ENCODE data around the gene TAOK2. TPM values are rescaled to one million over a fixed set of nuclear protein-coding genes. Genes with fewer than 3 reads are reported as not detected.
A peak's percentile ranks its signal among the peaks of the same experiment; 100 is the strongest.
"Not testable (repeated sequence)": the region's sequence is repeated elsewhere in the genome, so short reads cannot be mapped to it uniquely, and the experiment has no call there.

TAOK2 gene
- polyA plus RNA-seq, 1 donor: 46.6 TPM

DNA sequence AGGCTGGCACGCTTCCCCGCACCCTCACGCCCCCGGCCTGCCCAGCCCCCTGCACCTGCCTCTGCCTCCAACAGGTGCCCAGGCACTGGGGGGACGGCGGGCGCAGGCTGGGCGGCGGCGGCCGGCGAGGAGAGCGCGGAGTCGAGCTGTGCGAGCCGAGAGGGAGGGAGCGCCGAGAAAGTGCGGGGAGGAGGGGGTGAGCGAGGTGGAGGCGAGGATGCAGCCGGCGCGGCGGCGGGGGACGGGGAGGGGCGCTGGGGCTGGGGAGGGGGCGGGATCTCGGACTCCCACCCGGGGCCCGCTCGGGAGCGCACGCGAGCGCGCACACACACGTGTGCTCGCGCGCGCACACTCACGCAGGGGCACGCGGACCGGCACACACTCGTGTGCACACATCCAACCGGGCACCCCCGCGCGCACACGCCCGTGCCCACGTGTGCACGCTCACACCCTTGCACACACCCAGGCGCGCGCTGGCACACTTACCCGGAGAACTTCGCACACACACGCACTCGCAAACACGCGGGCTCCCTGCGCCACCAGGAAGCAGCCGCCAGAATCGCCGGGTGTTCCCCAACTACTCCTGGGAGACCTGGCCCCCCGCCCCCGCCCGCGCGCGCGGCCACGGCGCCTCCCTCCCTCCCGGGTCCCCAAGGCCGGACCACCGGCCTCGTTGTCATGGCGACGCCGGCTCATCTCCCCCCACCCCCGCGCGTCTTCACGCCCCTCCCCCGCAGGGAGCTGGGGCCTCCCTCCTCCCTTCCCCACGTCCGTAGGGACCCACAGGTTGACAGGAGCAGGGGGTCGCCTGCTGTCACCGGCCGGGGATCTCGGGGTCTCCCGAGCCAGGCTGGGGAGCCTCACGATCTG lies 37.4 kb downstream of the TAOK2 start, which contains the start of gene DOC2A:
TSS of gene DOC2A (minus strand) at position 184 of the 870 bp plus-strand sequence. CDS start 805 bp downstream, outside the sequence.
- Histone ChIP-seq H3K4me1 (ENCODE audit: control insufficient read depth, insufficient read depth, low read length) (peaks cover 12% of the 10 kb centered on the region), H3K9me3 (ENCODE audit: control insufficient read depth, low read depth, low read length) (no peaks in the 10 kb centered on the region), H3K4me3 (ENCODE audit: low read length) (peak within 1 kb of the TSS; percentile 16), H3K27me3 (ENCODE audit: control insufficient read depth, insufficient read depth, low read length) (peaks cover 31% of the 10 kb centered on the region), H3K27ac (ENCODE audit: low read length) (no peak within 1 kb of the TSS), H3K36me3 (ENCODE audit: control insufficient read depth, insufficient read depth, low read length) (peaks cover 3% of the 10 kb centered on the region)
- DNase-seq: no peak
- no CpG with 5 or more reads among the region's 99 CpGs for WGBS (ENCODE audit: insufficient coverage, low lambda C conversion rate)

GRCh38 chr16:30011714-30012504 lies 38.2 kb downstream of the TAOK2 start:
- Histone ChIP-seq H3K36me3 (ENCODE audit: control insufficient read depth, insufficient read depth, low read length) (no peaks in the 10 kb centered on the region), H3K4me3 (ENCODE audit: low read length) (no peak overlapping the region), H3K4me1 (ENCODE audit: control insufficient read depth, insufficient read depth, low read length) (peaks cover 12% of the 10 kb centered on the region), H3K27me3 (ENCODE audit: control insufficient read depth, insufficient read depth, low read length) (peaks cover 31% of the 10 kb centered on the region), H3K9me3 (ENCODE audit: control insufficient read depth, low read depth, low read length) (no peaks in the 10 kb centered on the region), H3K27ac (ENCODE audit: low read length) (no peak overlapping the region)
- 30% methylated on average over 2 of the region's 31 CpGs for WGBS (ENCODE audit: insufficient coverage, low lambda C conversion rate)
- no peak for DNase-seq

DNA sequence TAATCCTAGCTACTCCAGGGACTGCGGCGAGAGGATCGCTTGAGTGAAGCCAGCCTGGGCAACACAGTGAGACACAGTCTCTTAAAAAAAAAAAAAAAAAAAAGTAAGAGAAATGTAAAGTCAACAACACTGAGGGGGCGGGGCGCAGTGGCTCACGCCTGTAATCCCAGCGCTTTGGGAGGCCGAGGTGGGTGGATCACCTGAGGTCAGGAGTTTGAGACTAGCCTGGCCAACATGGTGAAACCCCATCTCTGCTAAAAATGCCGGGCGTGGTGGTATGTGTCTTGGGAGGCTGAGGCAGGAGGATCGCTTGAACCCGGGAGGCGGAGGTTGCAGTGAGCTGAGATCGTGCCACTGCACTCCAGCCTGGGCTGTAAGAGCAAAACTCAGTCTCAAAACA lies 38.9 kb downstream of the TAOK2 start:
- H3K4me1 ChIP-seq (ENCODE audit: control insufficient read depth, insufficient read depth, low read length): peaks cover 12% of the 10 kb centered on the region
- H3K36me3 ChIP-seq (ENCODE audit: control insufficient read depth, insufficient read depth, low read length); H3K27ac ChIP-seq (ENCODE audit: low read length); DNase-seq; H3K9me3 ChIP-seq (ENCODE audit: control insufficient read depth, low read depth, low read length); H3K4me3 ChIP-seq (ENCODE audit: low read length): not testable (repeated sequence)
- no CpG with 5 or more reads among the region's 14 CpGs for WGBS (ENCODE audit: insufficient coverage, low lambda C conversion rate)
- H3K27me3 ChIP-seq (ENCODE audit: control insufficient read depth, insufficient read depth, low read length): peaks cover 31% of the 10 kb centered on the region

DNA sequence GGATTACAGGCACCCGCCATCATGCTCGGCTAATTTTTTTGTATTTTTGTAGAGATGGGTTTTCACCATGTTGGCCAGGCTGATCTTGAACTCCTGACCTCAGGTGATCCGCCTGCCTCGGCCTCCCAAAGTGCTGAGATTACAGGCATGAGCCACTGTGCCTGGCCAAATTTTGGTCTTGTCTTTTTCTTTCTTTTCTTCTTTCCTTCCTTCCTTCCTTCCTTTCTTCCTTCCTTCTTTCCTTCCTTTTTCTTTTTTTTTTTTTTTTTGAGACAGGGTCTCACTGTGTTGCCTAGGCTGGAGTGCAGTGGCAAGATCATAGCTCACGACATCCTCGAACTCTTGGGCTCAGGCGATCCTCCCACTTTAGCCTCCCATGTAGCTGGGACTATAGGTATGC lies 41.8 kb downstream of the TAOK2 start:
- no CpG with 5 or more reads among the region's 7 CpGs for WGBS (ENCODE audit: insufficient coverage, low lambda C conversion rate)
- peaks cover 19% of the 10 kb centered on the region for H3K27me3 ChIP-seq (ENCODE audit: control insufficient read depth, insufficient read depth, low read length)
- not testable (repeated sequence) for H3K9me3 ChIP-seq (ENCODE audit: control insufficient read depth, low read depth, low read length); H3K36me3 ChIP-seq (ENCODE audit: control insufficient read depth, insufficient read depth, low read length); H3K27ac ChIP-seq (ENCODE audit: low read length); H3K4me3 ChIP-seq (ENCODE audit: low read length); H3K4me1 ChIP-seq (ENCODE audit: control insufficient read depth, insufficient read depth, low read length); DNase-seq

DNA sequence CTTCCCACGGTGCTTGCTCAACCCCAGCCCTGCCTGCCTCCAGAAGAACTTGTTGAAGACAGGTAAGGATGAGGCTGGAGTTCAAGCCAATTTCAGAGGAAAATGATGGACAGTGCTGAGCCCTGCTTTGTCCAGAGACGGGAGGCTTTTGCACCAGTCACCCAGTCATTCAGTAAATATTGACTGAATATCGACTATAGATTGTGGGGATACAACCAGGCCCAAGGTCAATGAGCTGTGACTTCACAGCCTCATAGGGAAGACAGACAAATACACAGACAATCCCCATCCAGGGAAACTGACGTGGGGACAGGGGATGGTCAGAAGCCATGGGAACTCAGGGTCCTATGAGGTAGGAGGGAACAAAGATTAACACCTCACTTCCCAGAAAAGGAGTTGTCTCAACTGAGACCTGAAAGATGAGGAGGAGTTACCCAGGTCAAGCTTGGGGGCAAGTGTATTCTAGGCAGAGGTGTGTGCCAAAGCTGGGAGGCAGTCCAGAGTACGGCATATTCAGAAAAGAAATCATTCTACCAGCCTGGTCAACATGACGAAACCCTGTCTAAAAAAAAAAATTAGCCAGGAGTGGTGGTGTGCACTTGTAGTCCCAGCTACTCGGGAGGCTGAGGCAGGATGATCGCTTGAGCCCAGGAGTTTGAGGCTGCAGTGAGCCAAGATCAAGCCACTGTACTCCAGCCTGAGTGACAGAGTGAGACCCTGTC lies 43.0 kb downstream of the TAOK2 start:
- no peak for DNase-seq
- H3K27ac ChIP-seq (ENCODE audit: low read length): no peak overlapping the region
- WGBS (ENCODE audit: insufficient coverage, low lambda C conversion rate): no CpG with 5 or more reads among the region's 8 CpGs
- H3K4me3 ChIP-seq (ENCODE audit: low read length): no peak overlapping the region
- peaks cover 11% of the 10 kb centered on the region for H3K27me3 ChIP-seq (ENCODE audit: control insufficient read depth, insufficient read depth, low read length)
- no peaks in the 10 kb centered on the region for H3K36me3 ChIP-seq (ENCODE audit: control insufficient read depth, insufficient read depth, low read length)
- H3K9me3 ChIP-seq (ENCODE audit: control insufficient read depth, low read depth, low read length): no peaks in the 10 kb centered on the region
- peaks cover 6% of the 10 kb centered on the region for H3K4me1 ChIP-seq (ENCODE audit: control insufficient read depth, insufficient read depth, low read length)

DNA sequence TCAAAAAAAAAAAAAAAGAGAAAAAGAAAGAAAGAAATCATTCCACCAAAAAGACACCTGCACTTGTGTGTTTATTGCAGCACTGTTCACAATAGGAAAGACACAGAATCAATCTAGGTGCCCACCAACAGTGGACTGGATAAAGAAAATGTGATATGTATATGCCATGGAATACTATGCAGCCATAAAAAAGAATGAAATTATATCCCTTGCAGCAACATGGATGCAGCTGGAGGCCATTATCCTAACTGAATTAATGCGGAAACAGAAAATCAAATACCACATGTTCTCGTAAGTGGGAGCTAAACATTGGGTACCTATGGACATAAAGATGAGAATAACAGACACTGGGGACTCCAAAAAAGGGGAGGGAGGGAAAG lies 43.6 kb downstream of the TAOK2 start:
- WGBS (ENCODE audit: insufficient coverage, low lambda C conversion rate): no CpG with 5 or more reads among the region's 2 CpGs
- H3K4me3 ChIP-seq (ENCODE audit: low read length): no peak overlapping the region
- H3K27me3 ChIP-seq (ENCODE audit: control insufficient read depth, insufficient read depth, low read length): peaks cover 5% of the 10 kb centered on the region
- H3K4me1 ChIP-seq (ENCODE audit: control insufficient read depth, insufficient read depth, low read length): peaks cover 6% of the 10 kb centered on the region
- no peak overlapping the region for H3K27ac ChIP-seq (ENCODE audit: low read length)
- DNase-seq: no peak
- H3K36me3 ChIP-seq (ENCODE audit: control insufficient read depth, insufficient read depth, low read length): no peaks in the 10 kb centered on the region
- H3K9me3 ChIP-seq (ENCODE audit: control insufficient read depth, low read depth, low read length): no peaks in the 10 kb centered on the region

DNA sequence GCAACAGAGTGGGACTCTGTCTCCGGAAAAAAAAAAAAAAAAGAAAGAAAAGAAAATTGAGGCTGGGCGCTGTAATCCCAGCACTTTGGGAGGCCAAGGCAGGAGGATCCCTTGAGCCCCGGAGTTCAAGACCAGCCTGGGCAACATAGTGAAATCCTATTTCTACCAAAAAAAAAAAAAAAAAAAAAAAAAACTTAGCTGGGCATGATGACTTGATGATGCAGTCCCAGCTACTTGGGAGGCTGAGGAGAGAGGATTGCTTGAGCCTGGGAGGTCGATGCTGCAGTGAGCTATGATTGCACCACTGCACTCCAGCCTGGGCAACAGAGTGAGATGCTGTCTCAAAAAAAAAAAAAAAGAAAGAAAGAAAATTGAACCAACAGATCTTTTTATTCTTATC lies 44.3 kb downstream of the TAOK2 start:
- not testable (repeated sequence) for H3K27ac ChIP-seq (ENCODE audit: low read length); H3K4me1 ChIP-seq (ENCODE audit: control insufficient read depth, insufficient read depth, low read length); H3K4me3 ChIP-seq (ENCODE audit: low read length); H3K36me3 ChIP-seq (ENCODE audit: control insufficient read depth, insufficient read depth, low read length); H3K9me3 ChIP-seq (ENCODE audit: control insufficient read depth, low read depth, low read length); H3K27me3 ChIP-seq (ENCODE audit: control insufficient read depth, insufficient read depth, low read length); DNase-seq
- 100% methylated on average over 2 of the region's 4 CpGs for WGBS (ENCODE audit: insufficient coverage, low lambda C conversion rate)

- WGBS (ENCODE audit: insufficient coverage, low lambda C conversion rate): no CpG with 5 or more reads among the region's 4 CpGs
These were observed 45.1 kb downstream of the TAOK2 start for GRCh38 chr16:30018731-30019158.

GRCh38 chr16:30022887-30023286 lies 49.2 kb downstream of the TAOK2 start, which contains the start of gene C16orf92:
Gene C16orf92 (plus strand): TSS chr16:30023198. CDS start chr16:30023341, 143 bp downstream.
- 71% methylated on average over 1 of the region's 6 CpGs for WGBS (ENCODE audit: insufficient coverage, low lambda C conversion rate)
- H3K27ac ChIP-seq (ENCODE audit: low read length): no peak within 1 kb of the TSS

More at GRCh38 chr16:30018731-30019158, 45.1 kb downstream of the TAOK2 start:
- Histone ChIP-seq H3K4me1 (ENCODE audit: control insufficient read depth, insufficient read depth, low read length) (peaks cover 6% of the 10 kb centered on the region), H3K27me3 (ENCODE audit: control insufficient read depth, insufficient read depth, low read length) (no peaks in the 10 kb centered on the region), H3K27ac (ENCODE audit: low read length) (no peak overlapping the region), H3K9me3 (ENCODE audit: control insufficient read depth, low read depth, low read length) (no peaks in the 10 kb centered on the region), H3K36me3 (ENCODE audit: control insufficient read depth, insufficient read depth, low read length) (no peaks in the 10 kb centered on the region), H3K4me3 (ENCODE audit: low read length) (no peak overlapping the region)
- no peak for DNase-seq

DNA sequence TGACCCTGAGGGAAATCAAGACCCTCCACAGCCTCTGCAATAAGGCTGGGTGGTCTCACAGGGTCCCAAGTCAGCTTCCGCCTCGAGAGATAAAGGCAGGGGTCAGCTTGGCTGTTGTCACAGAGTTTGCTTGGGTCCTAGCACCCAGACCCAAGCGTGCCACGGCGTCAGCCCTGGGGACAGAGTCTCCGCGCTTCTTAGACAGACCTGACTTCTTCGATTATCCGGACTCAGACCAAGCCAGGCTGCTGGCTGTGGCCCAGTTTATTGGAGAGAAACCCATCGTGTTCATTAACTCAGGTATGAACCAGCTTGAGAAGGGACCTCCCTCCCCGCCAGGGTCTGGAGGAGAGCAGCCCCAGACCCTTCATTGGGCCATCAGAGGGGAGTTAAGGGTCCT lies 49.9 kb downstream of the TAOK2 start:
- H3K4me1 ChIP-seq (ENCODE audit: control insufficient read depth, insufficient read depth, low read length): peaks cover 6% of the 10 kb centered on the region
- no peak for DNase-seq
- H3K4me3 ChIP-seq (ENCODE audit: low read length): no peak overlapping the region
- no CpG with 5 or more reads among the region's 11 CpGs for WGBS (ENCODE audit: insufficient coverage, low lambda C conversion rate)
- H3K27me3 ChIP-seq (ENCODE audit: control insufficient read depth, insufficient read depth, low read length): peaks cover 27% of the 10 kb centered on the region
- H3K9me3 ChIP-seq (ENCODE audit: control insufficient read depth, low read depth, low read length): no peaks in the 10 kb centered on the region
- no peak overlapping the region for H3K27ac ChIP-seq (ENCODE audit: low read length)
- H3K36me3 ChIP-seq (ENCODE audit: control insufficient read depth, insufficient read depth, low read length): no peaks in the 10 kb centered on the region

More at GRCh38 chr16:30022887-30023286, 49.2 kb downstream of the TAOK2 start, which contains the start of gene C16orf92:
- Histone ChIP-seq H3K27me3 (ENCODE audit: control insufficient read depth, insufficient read depth, low read length) (peaks cover 20% of the 10 kb centered on the region), H3K4me3 (ENCODE audit: low read length) (no peak within 1 kb of the TSS), H3K9me3 (ENCODE audit: control insufficient read depth, low read depth, low read length) (no peaks in the 10 kb centered on the region), H3K36me3 (ENCODE audit: control insufficient read depth, insufficient read depth, low read length) (no peaks in the 10 kb centered on the region), H3K4me1 (ENCODE audit: control insufficient read depth, insufficient read depth, low read length) (peaks cover 6% of the 10 kb centered on the region)
- DNase-seq: no peak
